Fibroblast of mammary gland (primary cell): ENCODE measurements around the gene ENPEP.
"Not testable (repeated sequence)": the region's sequence is repeated elsewhere in the genome, so short reads cannot be mapped to it uniquely, and the experiment has no call there.

Experiments
- DNase-seq: peaks from one replicate; pipeline ENCODE4 v3.0.0-alpha.2; 2010; ENCODE audit warnings: low read depth
- H3K4me3 ChIP-seq: 2 replicates; pipeline ENCODE4 v1.5.1; 2011; ENCODE audit warnings: low read depth, mild to moderate bottlenecking, low read length, moderate library complexity; ENCODE audit not compliant: control insufficient read depth
- CTCF ChIP-seq: conservative IDR thresholded peaks from 2 replicates; pipeline ENCODE4 v1.5.1; 2011; ENCODE audit warnings: low read depth, low read length, inconsistent platforms; ENCODE audit not compliant: control insufficient read depth, insufficient read depth

The ENPEP gene

GRCh38 chr4:110454441-110454840 lies 21.5 kb upstream of the ENPEP start:
- no peak for DNase-seq
- TF ChIP-seq CTCF, result no peak
- H3K4me3 ChIP-seq, result no peak overlapping the region

GRCh38 chr4:110458494-110459266 lies 17.3 kb upstream of the ENPEP start:
- H3K4me3 ChIP-seq, result no peak overlapping the region
- no peak for DNase-seq
- TF ChIP-seq CTCF, result no peak

GRCh38 chr4:110460074-110460746 lies 15.7 kb upstream of the ENPEP start:
- no peak overlapping the region for H3K4me3 ChIP-seq
- TF ChIP-seq CTCF, result no peak
- DNase-seq, result no peak

GRCh38 chr4:110467400-110467799 lies 8.6 kb upstream of the ENPEP start:
- TF ChIP-seq CTCF, result no peak
- no peak for DNase-seq

GRCh38 chr4:110472583-110473329 lies 3.2 kb upstream of the ENPEP start:
- no peak for DNase-seq
- H3K4me3 ChIP-seq, result no peak overlapping the region
- no peak for TF ChIP-seq CTCF

More at GRCh38 chr4:110467400-110467799, 8.6 kb upstream of the ENPEP start:
- no peak overlapping the region for H3K4me3 ChIP-seq

- H3K4me3 ChIP-seq, result no peak overlapping the region
- no peak for DNase-seq
- TF ChIP-seq CTCF, result no peak
Observed at GRCh38 chr4:110474481-110474880, 1.5 kb upstream of the ENPEP start.

- not testable (repeated sequence) for DNase-seq, H3K4me3 ChIP-seq
Observed at GRCh38 chr4:110475080-110475479, 875 bp upstream of the ENPEP start.
